Measurements from ENCODE around the gene MYOF. TPM values are rescaled to one million over a fixed set of nuclear protein-coding genes. Genes with fewer than 3 reads are reported as not detected.

MYOF gene
- total and polyA plus RNA-seq, 10 of the 15 experiments (the other 5 are each of a cell fraction or from before 2014, with no cell fraction given): 0.02 to 0.59 (median 0.17) TPM

DNA sequence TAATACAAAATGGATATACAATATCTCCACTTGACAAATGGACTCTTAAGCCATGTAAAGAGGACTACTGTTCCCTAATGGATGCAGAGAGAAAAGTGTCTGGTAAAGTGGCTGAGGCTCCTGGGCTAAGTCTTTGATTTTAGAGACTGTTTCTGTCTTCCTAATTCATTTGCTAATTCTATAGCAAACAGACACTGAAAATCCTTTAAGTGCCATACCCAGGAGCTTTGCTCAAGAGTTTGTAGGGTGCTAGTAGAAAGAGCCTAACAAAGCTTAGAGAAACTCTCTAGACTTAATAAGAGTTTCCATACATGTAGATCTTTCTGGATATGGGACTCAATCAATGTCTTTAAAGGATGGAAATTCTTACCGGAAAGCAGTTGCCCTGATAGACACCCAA lies 31.0 kb upstream of the MYOF start:
- H3K4me2 ChIP-seq (ENCODE audit: control insufficient read depth, insufficient read depth): no peak overlapping the region
- no peaks in the 10 kb centered on the region for H3K4me1 ChIP-seq (ENCODE audit: control insufficient read depth, insufficient read depth, low read length)
- no peaks in the 10 kb centered on the region for H3K79me2 ChIP-seq (ENCODE audit: control insufficient read depth, insufficient read depth, low read length)
- DNase-seq (ENCODE audit: low read depth, low spot score) (no peak), FAIRE-seq (no peak), ATAC-seq (no peak)
- ChIA-PET RAD21 (ENCODE audit: unreplicated experiment) (interaction anchor here (0.5 to 7.0 kb wide), 6 partner anchors 10 to 365 kb away, joined by 3 to 67 read pairs (median 6); partner anchors contain the start of gene MYOF), CTCF (interaction anchor here (0.8 to 16.1 kb wide), 12 partner anchors 11 to 164 kb away, joined by 3 to 232 read pairs (median 4); partner anchors contain the start of genes CEP55 and MYOF), SMC1A (ENCODE audit: uncharacterized antibody, unreplicated experiment) (interaction anchor here (0.8 to 3.7 kb wide), 7 partner anchors 11 to 142 kb away, joined by 3 to 20 read pairs (median 8); partner anchors contain the start of gene MYOF), POLR2A (interaction anchor here (1.2 kb wide), 1 partner anchor 9 kb away, joined by 3 read pairs; no protein-coding TSS in a partner anchor)
- in situ Hi-C loops (cut with MboI) (no loop called here), intact Hi-C loops (cut with micrococcal nuclease; ENCODE audit: unreplicated experiment) (no loop called here)
- TF ChIP-seq, protein P1, sequence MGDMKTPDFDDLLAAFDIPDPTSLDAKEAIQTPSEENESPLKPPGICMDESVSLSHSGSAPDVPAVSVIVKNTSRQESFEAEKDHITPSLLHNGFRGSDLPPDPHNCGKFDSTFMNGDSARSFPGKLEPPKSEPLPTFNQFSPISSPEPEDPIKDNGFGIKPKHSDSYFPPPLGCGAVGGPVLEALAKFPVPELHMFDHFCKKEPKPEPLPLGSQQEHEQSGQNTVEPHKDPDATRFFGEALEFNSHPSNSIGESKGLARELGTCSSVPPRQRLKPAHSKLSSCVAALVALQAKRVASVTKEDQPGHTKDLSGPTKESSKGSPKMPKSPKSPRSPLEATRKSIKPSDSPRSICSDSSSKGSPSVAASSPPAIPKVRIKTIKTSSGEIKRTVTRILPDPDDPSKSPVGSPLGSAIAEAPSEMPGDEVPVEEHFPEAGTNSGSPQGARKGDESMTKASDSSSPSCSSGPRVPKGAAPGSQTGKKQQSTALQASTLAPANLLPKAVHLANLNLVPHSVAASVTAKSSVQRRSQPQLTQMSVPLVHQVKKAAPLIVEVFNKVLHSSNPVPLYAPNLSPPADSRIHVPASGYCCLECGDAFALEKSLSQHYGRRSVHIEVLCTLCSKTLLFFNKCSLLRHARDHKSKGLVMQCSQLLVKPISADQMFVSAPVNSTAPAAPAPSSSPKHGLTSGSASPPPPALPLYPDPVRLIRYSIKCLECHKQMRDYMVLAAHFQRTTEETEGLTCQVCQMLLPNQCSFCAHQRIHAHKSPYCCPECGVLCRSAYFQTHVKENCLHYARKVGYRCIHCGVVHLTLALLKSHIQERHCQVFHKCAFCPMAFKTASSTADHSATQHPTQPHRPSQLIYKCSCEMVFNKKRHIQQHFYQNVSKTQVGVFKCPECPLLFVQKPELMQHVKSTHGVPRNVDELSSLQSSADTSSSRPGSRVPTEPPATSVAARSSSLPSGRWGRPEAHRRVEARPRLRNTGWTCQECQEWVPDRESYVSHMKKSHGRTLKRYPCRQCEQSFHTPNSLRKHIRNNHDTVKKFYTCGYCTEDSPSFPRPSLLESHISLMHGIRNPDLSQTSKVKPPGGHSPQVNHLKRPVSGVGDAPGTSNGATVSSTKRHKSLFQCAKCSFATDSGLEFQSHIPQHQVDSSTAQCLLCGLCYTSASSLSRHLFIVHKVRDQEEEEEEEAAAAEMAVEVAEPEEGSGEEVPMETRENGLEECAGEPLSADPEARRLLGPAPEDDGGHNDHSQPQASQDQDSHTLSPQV (IDR thresholded peaks at IDR 0.05): no peak
- TF ChIP-seq LARP7 (IDR thresholded peaks at IDR 0.05) (no peak), SP1 (IDR thresholded peaks at IDR 0.05; ENCODE audit: low read depth, low read length) (no peak), CEBPB (IDR thresholded peaks at IDR 0.05; ENCODE audit: borderline replicate concordance in 1 of 2, low read depth in 2 of 2, low read length in 2 of 2) (no peak), NFYA (IDR thresholded peaks at IDR 0.05; ENCODE audit: borderline replicate concordance, low read depth, low read length) (no peak)
- H3K27me3 ChIP-seq (replicated peaks in 1 of 2; ENCODE audit: control insufficient read depth in 2 of 2, insufficient read depth in 2 of 2, low read length in 1 of 2): no peaks in the 10 kb centered on the region
- 100% methylated on average over 1 of the region's 1 CpG for WGBS (ENCODE audit: insufficient coverage, insufficient replicate concordance, low lambda C conversion rate, missing lambda C conversion rate)
- peaks cover 5 to 18% of the 10 kb centered on the region in 2 experiments for H3K36me3 ChIP-seq (ENCODE audit: control insufficient read depth in 2 of 2, insufficient read depth in 2 of 2, low read length in 1 of 2)
- BruUV-seq (replicated peaks): no TSS peak
- no peak overlapping the region for H3K9ac ChIP-seq (ENCODE audit: control insufficient read depth, insufficient read depth, low read length)
- no peaks in the 10 kb centered on the region for H3K9me3 ChIP-seq (replicated peaks; ENCODE audit: control insufficient read depth, insufficient read depth, low read length)
- H2AFZ ChIP-seq (ENCODE audit: control insufficient read depth, low read depth, low read length): no peak overlapping the region
- H3K27ac ChIP-seq (ENCODE audit: control insufficient read depth, insufficient read depth): no peak overlapping the region
- no peaks in the 10 kb centered on the region for H4K20me1 ChIP-seq (ENCODE audit: control insufficient read depth, insufficient read depth)
- no peak overlapping the region for H3K4me3 ChIP-seq

Measured in GM12878 (cell line).